Gastrocnemius medialis (tissue), 4 donors: ENCODE measurements around the gene TNF. TPM values are rescaled to one million over a fixed set of nuclear protein-coding genes. Genes with fewer than 3 reads are reported as not detected.

Experiments
- ATAC-seq, 2 donors: fragments of 150-250 bp; one replicate each; pipeline ENCODE4 v1.9.1; 2016
- DNase-seq, 2 donors: peaks; one replicate each; pipeline ENCODE4 v3.0.0-alpha.2; 2019
- H3K27ac ChIP-seq, 4 donors: fragments of 200-600 bp; sonication (generic); 1 replicate in 1 of 4; 2 replicates in 3 of 4; pipeline ENCODE4 v1.5.1; 2016 to 2018; ENCODE audit warnings: mild to moderate bottlenecking in 2 of 4, moderate library complexity in 1 of 4
- H3K27me3 ChIP-seq, 3 donors: fragments of 200-600 bp; sonication (generic) in 2 of 3; 1 replicate in 1 of 3; 2 replicates in 2 of 3; pipeline versions ENCODE4 v1.5.1 to v1.6.0; 2016 to 2019; ENCODE audit warnings: mild to moderate bottlenecking in 1 of 3, moderate library complexity in 1 of 3
- H3K36me3 ChIP-seq, 2 donors: fragments of 200-600 bp; sonication (generic) in 1 of 2; one replicate each; pipeline ENCODE4 v1.5.1; 2017 to 2018
- H3K4me1 ChIP-seq, 2 donors: fragments of 200-600 bp; sonication (generic) in 1 of 2; one replicate each; pipeline ENCODE4 v1.5.1; 2016 to 2017; ENCODE audit warnings: mild to moderate bottlenecking in 2 of 2
- H3K4me3 ChIP-seq, 4 donors: fragments of 200-600 bp; sonication (generic) in 3 of 4; 1 replicate in 1 of 4; 2 replicates in 3 of 4; pipeline ENCODE4 v1.5.1; 2016 to 2019; ENCODE audit warnings: mild to moderate bottlenecking in 2 of 4
- H3K9me3 ChIP-seq, 3 donors: fragments of 200-600 bp; sonication (generic) in 2 of 3; 1 replicate in 1 of 3; 2 replicates in 2 of 3; pipeline ENCODE4 v1.5.1; 2016 to 2019
- POLR2A ChIP-seq, 2 donors: fragments of 450-650 bp; IDR thresholded peaks; one replicate each; pipeline ENCODE4 v1.6.1; 2017; ENCODE audit warnings: antibody characterized with exemption in 2 of 2, mild to moderate bottlenecking in 2 of 2, moderate library complexity in 2 of 2
- in situ Hi-C, 4 donors: fragments of 200-750 bp; cut with MboI; loops; one replicate each; pipeline versions ENCODE4 v1.15.0 to v1.8.0; 2017; ENCODE audit warnings: low sequenced_read_pairs in 4 of 4
- intact Hi-C: fragments of 100-400 bp; cut with DNase I; formaldehyde crosslinking; loops from one replicate; pipeline ENCODE4 v1.15.1; 2023; ENCODE audit warnings: low total_unique reads
- total RNA-seq, 4 donors: library from RNA; depleted of rRNA; stranded (reverse); fragments of >200 nt; gene quantifications; one replicate each; pipeline versions ENCODE4 v1.1.0 to v1.2.3, GENCODE V29; 2016
- TF ChIP-seq, protein P1 (sequence below), 5 experiments: fragments of 450-650 bp in 3 of 5; fragments of 200-600 bp in 2 of 5; sonication (generic) in 2 of 5; IDR thresholded peaks in 4 of 5; conservative IDR thresholded peaks in 1 of 5; 1 replicate in 4 of 5; 2 replicates in 1 of 5; pipeline ENCODE4 v1.5.1; 2016 to 2019; ENCODE audit warnings: antibody characterized with exemption in 5 of 5, mild to moderate bottlenecking in 3 of 5, moderate library complexity in 3 of 5

The TNF gene
- total RNA-seq, 4 donors from 2014 or later, result 0.23 to 0.87 TPM; not detected in 2

DNA sequence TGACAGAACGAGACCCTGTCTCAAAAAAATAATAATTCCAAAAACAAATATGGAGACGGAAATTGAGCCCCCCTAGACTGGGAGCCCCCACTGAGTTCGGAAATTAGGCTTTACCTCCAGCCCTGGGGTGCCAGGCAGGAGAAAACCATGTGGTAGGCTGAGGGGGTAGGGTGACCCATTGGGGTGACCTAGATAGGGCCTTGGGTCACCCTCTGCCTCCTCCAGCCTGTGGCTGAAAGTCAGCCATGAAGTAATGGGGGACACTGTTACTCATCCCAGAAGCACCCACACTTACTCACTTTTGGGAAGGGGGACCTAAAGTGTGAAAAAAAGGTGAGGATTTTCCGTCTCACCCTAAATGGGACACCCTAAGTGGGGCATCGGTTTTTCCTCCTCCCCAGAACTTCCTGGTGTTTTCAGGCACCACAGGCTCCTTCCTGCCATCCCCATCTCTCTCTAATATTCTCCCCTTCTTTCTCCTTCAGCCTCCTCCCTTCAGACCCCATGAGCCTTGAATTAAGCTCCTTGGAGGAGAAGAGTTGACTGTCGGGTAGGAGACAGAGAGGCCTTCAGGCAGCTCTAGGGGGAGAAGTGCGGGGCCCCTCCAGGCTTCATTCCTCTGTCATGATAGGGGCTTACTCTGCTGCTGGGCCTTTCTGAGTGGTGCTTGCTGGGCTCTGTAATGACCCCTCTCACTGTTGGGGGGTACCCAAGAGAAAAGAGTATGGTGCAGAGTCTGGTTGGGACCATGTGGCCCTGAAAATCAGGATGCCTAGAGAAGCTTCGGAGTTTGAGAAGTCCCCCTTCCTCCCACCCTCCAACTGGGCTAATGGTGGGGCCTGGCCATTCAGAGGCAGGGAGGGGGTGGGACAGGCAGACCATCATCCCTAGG, 4.4 kb downstream of the TNF start:
- in situ Hi-C loops, result no loop called here
- TF ChIP-seq, protein P1, sequence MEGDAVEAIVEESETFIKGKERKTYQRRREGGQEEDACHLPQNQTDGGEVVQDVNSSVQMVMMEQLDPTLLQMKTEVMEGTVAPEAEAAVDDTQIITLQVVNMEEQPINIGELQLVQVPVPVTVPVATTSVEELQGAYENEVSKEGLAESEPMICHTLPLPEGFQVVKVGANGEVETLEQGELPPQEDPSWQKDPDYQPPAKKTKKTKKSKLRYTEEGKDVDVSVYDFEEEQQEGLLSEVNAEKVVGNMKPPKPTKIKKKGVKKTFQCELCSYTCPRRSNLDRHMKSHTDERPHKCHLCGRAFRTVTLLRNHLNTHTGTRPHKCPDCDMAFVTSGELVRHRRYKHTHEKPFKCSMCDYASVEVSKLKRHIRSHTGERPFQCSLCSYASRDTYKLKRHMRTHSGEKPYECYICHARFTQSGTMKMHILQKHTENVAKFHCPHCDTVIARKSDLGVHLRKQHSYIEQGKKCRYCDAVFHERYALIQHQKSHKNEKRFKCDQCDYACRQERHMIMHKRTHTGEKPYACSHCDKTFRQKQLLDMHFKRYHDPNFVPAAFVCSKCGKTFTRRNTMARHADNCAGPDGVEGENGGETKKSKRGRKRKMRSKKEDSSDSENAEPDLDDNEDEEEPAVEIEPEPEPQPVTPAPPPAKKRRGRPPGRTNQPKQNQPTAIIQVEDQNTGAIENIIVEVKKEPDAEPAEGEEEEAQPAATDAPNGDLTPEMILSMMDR (IDR thresholded peaks at IDR 0.05 in 4 of 5, conservative IDR thresholded peaks at IDR 0.05 in 1 of 5), result no peak
- no peak for TF ChIP-seq POLR2A (IDR thresholded peaks at IDR 0.05)
- Histone ChIP-seq H3K27me3 (no peaks in the 10 kb centered on the region), H3K4me3 (no peak overlapping the region), H3K9me3 (no peaks in the 10 kb centered on the region), H3K4me1 (peaks cover 0 to 5% of the 10 kb centered on the region in 2 donors), H3K36me3 (no peaks in the 10 kb centered on the region), H3K27ac (no peak overlapping the region)
- ATAC-seq (no peak), DNase-seq (no peak)
- intact Hi-C loops, result no loop called here

DNA sequence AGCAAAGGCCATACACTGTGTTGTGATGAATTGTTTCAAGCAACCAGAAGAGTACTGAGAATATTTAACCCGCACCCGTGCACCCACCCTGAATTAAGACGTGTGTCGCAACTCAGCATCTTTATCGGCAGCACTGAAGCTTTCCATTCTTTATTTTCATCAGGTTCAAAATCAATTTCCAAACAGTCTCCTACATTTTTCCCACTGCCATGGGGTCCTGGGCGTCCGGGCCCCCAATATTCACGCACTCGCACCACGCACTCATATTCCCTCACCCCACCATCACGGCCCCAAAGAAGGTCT, 5.0 kb downstream of the TNF start:
- in situ Hi-C loops, result no loop called here
- Histone ChIP-seq H3K36me3 (no peaks in the 10 kb centered on the region), H3K9me3 (no peaks in the 10 kb centered on the region), H3K4me1 (peaks cover 0 to 5% of the 10 kb centered on the region in 2 donors), H3K27me3 (no peaks in the 10 kb centered on the region), H3K4me3 (peak overlapping the region; percentile 67 to 96 (median 90)), H3K27ac (peak overlapping the region; percentile 74 to 84 (median 77))
- TF ChIP-seq, protein P1 (IDR thresholded peaks at IDR 0.05 in 4 of 5, conservative IDR thresholded peaks at IDR 0.05 in 1 of 5), result no peak
- no peak for TF ChIP-seq POLR2A (IDR thresholded peaks at IDR 0.05)
- intact Hi-C loops, result no loop called here
- ATAC-seq (no peak), DNase-seq (no peak)

DNA sequence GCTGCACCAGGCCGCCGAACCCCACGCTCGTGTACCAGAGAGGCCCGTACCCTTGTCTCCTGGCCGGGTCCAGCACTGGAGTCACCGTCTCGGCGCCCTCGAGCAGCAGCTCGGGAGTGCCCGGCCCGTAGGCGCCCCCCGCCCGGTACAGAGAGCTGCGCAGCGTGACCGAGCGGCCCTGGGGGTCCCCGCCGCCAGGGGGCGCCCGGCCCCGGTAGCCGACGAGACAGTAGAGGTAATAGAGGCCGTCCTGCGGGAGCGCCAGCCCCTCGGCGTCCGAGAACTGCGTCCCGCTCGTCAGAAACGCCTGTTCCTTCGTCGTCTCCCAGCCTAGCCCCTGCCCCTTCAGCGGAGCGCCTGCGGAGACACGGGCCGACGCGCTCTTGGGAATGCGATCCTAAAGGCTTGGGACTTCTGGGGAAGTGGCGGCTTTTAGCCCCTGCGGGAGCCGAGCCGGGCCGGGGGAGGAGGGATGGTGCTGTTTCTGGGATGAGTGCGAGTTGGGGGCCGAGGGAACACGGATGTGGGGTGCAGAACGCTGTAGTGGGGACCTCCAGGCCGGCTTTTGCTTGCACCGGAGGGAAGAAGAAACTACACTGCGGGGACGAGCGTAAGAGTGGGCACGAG, 5.6 kb downstream of the TNF start:
- DNase-seq, result peak; percentile 66 to 77
- ATAC-seq, result peak; percentile 92 to 95
- intact Hi-C loops (loop anchor here (1.0 kb wide), 2 partner anchors 17 to 35 kb away; partner anchors contain the start of gene ATP6V1G2), in situ Hi-C loops (no loop called here)
- Histone ChIP-seq H3K4me3 (peak overlapping the region; percentile 67 to 96 (median 90)), H3K9me3 (no peaks in the 10 kb centered on the region), H3K27ac (peak overlapping the region; percentile 74 to 84 (median 77)), H3K4me1 (peaks cover 0 to 5% of the 10 kb centered on the region in 2 donors), H3K36me3 (no peaks in the 10 kb centered on the region), H3K27me3 (no peaks in the 10 kb centered on the region)
- TF ChIP-seq POLR2A (IDR thresholded peaks at IDR 0.05), result peak in 1 of 2 donors; percentile 22
- TF ChIP-seq, protein P1 (IDR thresholded peaks at IDR 0.05 in 4 of 5, conservative IDR thresholded peaks at IDR 0.05 in 1 of 5), result peak; percentile 94 to 98 (median 96)

DNA sequence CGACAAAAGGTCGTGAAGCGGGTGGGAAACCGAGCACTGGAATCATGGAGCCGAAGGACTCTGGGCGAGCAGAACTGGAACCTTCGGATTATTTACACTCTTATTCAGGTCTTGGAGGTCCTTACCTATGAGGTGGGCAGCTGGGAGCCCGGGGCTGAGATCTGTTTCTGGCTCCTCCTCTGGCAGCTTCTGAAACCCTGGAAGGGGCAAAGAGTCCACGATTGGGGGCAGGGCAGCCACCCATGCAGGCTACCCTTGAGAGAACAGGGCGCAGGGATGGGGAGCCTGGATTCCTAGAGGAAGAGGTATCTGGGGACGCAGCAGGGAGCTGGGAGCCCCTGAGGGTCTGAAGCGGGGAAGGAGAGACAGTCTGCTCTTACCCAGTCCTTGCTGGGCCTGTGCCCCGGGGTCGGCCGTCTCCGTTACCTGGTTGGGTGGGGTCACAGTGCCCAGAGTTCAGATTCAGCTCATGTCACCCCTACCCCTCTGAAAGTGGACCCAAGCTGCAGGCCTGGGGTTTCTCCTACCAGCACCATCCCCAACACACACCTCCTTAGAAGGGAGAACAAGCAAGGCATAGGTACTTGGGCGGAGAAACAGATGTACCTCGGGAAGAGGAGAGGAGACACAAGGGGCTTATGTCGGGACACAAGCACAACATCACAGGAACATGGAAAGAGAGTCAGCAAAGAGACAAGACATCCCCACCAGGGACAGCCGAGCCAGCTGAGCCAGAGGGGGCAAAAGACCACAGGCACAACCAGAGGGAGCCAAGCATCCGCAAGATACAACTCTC, 6.3 kb downstream of the TNF start:
- peaks cover 0 to 5% of the 10 kb centered on the region in 2 donors for H3K4me1 ChIP-seq
- ATAC-seq, result peak; percentile 9 to 18

More for the DNA sequence above, 6.3 kb downstream of the TNF start:
- Histone ChIP-seq H3K9me3 (no peaks in the 10 kb centered on the region), H3K27ac (peak overlapping the region; percentile 74 to 84 (median 77)), H3K4me3 (peak overlapping the region; percentile 67 to 96 (median 90)), H3K36me3 (no peaks in the 10 kb centered on the region), H3K27me3 (no peaks in the 10 kb centered on the region)
- TF ChIP-seq POLR2A (IDR thresholded peaks at IDR 0.05), result no peak
- TF ChIP-seq, protein P1 (IDR thresholded peaks at IDR 0.05 in 4 of 5, conservative IDR thresholded peaks at IDR 0.05 in 1 of 5), result no peak
- intact Hi-C loops (loop anchor here (1.0 kb wide), 2 partner anchors 17 to 35 kb away; partner anchors contain the start of gene ATP6V1G2), in situ Hi-C loops (no loop called here)
- DNase-seq, result no peak
